ENCODE measurements around the gene MCTP2. TPM values are rescaled to one million over a fixed set of nuclear protein-coding genes. Genes with fewer than 3 reads are reported as not detected.

The MCTP2 gene
- total RNA-seq, 1 donor from 2014 or later: 54.2 TPM

DNA sequence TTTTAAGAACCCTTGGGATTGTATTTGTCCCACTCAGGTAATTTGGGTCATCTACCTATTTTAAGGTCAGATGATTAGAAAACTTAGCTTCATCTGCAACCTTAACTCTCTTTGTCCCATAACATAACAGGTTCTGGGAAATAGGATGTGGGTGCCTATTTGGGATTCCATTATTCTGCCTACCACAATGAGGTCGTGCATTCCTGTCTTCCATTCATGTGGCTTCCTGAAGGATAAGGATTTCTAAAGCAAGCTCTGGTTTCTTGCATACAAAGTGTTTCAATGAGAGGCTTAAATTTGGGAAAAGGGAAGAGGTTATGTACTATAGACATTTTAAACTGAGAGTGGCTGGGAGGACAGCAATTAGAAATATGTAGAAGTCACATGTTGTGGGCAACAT lies 190.3 kb downstream of the MCTP2 start:
- no peaks in the 10 kb centered on the region for H3K9me3 Mint-ChIP-seq
- TF ChIP-seq CTCF (IDR thresholded peaks at IDR 0.05): no peak
- POLR2A ChIA-PET: no interaction called here
- CTCF ChIA-PET: no interaction called here
- no peaks in the 10 kb centered on the region for H3K4me1 Mint-ChIP-seq
- no peak for DNase-seq
- no peaks in the 10 kb centered on the region for H3K27me3 Mint-ChIP-seq
- no peak overlapping the region for H3K4me3 Mint-ChIP-seq
- no peak for ATAC-seq (ENCODE audit: low read depth)
- H3K27ac Mint-ChIP-seq: no peak overlapping the region
- peaks cover 55% of the 10 kb centered on the region for H3K36me3 Mint-ChIP-seq (ENCODE audit: low read depth)
- intact Hi-C loops (cut with micrococcal nuclease): no loop called here

- Mint-ChIP-seq H3K27me3 (no peaks in the 10 kb centered on the region), H3K27ac (no peak overlapping the region), H3K4me1 (no peaks in the 10 kb centered on the region), H3K9me3 (peaks cover under 1% of the 10 kb centered on the region), H3K4me3 (no peak overlapping the region), H3K36me3 (ENCODE audit: low read depth) (peaks cover 21% of the 10 kb centered on the region)
- intact Hi-C loops (cut with micrococcal nuclease): no loop called here
- CTCF ChIA-PET: no interaction called here
- POLR2A ChIA-PET: no interaction called here
- TF ChIP-seq CTCF (IDR thresholded peaks at IDR 0.05): no peak
- no peak for ATAC-seq (ENCODE audit: low read depth)
- no peak for DNase-seq
These were observed 200.9 kb downstream of the MCTP2 start for GRCh38 chr15:94432279-94432678.

DNA sequence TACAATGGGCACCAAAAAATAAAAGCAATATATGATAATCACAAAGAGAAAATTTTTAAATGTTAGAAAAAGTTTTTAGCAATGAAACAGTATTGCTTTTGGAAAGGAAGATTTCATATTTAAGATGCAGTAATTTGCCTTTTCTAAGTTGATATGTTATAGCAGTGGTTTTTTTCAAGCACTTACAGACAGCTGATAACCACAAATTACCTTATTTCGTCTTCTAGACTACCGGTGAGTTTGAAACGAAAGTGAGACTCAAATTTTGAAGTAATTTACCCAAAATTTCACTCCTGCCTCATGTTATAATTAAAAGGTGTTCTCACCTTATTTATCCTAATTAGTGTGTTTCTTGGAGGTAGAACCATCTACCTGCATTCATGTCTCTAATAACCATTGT lies 207.8 kb downstream of the MCTP2 start:
- no peaks in the 10 kb centered on the region for H3K27me3 Mint-ChIP-seq
- intact Hi-C loops (cut with micrococcal nuclease): no loop called here
- peaks cover 32% of the 10 kb centered on the region for H3K36me3 Mint-ChIP-seq (ENCODE audit: low read depth)
- no peak for ATAC-seq (ENCODE audit: low read depth)
- ChIA-PET CTCF (no interaction called here), POLR2A (no interaction called here)
- no peak overlapping the region for H3K27ac Mint-ChIP-seq
- no peaks in the 10 kb centered on the region for H3K4me1 Mint-ChIP-seq
- no peak for TF ChIP-seq CTCF (IDR thresholded peaks at IDR 0.05)
- no peak for DNase-seq
- no peak overlapping the region for H3K4me3 Mint-ChIP-seq
- H3K9me3 Mint-ChIP-seq: no peaks in the 10 kb centered on the region

DNA sequence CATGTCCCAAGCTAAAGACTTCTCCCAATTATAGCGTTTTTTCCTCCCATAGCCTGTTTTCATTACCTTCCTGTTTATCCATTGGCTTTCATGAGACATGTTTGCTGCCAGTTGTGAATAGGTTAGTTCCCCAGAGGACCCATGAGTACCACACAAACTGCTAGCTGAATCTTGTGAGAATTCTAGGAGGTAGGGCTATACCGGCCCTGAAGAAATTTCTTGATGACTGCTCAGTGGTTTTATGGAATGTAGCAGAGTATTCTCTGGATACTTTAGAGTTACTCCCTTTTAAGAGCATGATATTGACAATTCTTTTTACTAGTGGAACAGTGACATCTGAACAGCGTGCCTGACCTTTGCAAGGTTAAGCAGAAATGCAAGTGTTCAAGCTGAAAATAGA lies 210.4 kb downstream of the MCTP2 start:
- TF ChIP-seq CTCF (IDR thresholded peaks at IDR 0.05): no peak
- no peak overlapping the region for H3K4me3 Mint-ChIP-seq
- intact Hi-C loops (cut with micrococcal nuclease): no loop called here
- ChIA-PET CTCF (no interaction called here), POLR2A (no interaction called here)
- DNase-seq: no peak
- no peak overlapping the region for H3K27ac Mint-ChIP-seq
- no peaks in the 10 kb centered on the region for H3K27me3 Mint-ChIP-seq
- no peaks in the 10 kb centered on the region for H3K4me1 Mint-ChIP-seq
- ATAC-seq (ENCODE audit: low read depth): no peak
- peaks cover 51% of the 10 kb centered on the region for H3K36me3 Mint-ChIP-seq (ENCODE audit: low read depth)
- H3K9me3 Mint-ChIP-seq: no peaks in the 10 kb centered on the region

DNA sequence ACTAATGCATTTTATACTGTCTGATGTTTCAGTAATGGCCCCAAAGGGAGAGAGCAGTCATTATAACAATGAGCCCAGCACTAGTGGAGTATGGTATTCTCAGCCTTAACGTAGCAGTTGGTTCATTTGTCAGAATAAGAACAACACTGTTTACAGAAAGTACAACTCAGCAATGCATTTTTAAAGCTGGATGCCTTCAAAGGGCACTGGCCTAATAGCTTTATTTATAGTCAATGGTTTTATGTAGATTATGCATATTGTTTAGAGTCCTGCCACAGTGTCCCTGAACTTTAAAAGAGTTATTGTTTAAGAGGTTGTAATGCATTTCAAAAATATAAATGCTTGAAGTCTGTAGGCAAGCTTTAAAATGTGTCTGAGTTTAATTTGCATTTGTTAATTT lies 211.1 kb downstream of the MCTP2 start:
- H3K4me3 Mint-ChIP-seq: no peak overlapping the region
- no peaks in the 10 kb centered on the region for H3K4me1 Mint-ChIP-seq
- TF ChIP-seq CTCF (IDR thresholded peaks at IDR 0.05): no peak
- H3K27me3 Mint-ChIP-seq: no peaks in the 10 kb centered on the region
- intact Hi-C loops (cut with micrococcal nuclease): no loop called here
- H3K36me3 Mint-ChIP-seq (ENCODE audit: low read depth): peaks cover 51% of the 10 kb centered on the region
- ATAC-seq (ENCODE audit: low read depth): no peak
- no peak for DNase-seq
- H3K27ac Mint-ChIP-seq: no peak overlapping the region
- H3K9me3 Mint-ChIP-seq: no peaks in the 10 kb centered on the region
- POLR2A ChIA-PET: no interaction called here
- CTCF ChIA-PET: no interaction called here

All from activated B cell treated with CpG ODN at 0.5 μM for 24 hours (primary cell).